ENCODE measurements around the gene NMUR2. TPM values are rescaled to one million over a fixed set of nuclear protein-coding genes. Genes with fewer than 3 reads are reported as not detected.

Gene NMUR2
- total RNA-seq, 1 donor = not detected

- no peak for DNase-seq (ENCODE audit: low read depth)
- TF ChIP-seq CTCF (IDR thresholded peaks at IDR 0.05; ENCODE audit: insufficient read depth, low read depth, low read length) = no peak
- no peak overlapping the region for H3K4me3 ChIP-seq (ENCODE audit: low read depth, low read length)
Observed at GRCh38 chr5:152424501-152424900, 19.4 kb upstream of the NMUR2 start.

- no peak for TF ChIP-seq CTCF (IDR thresholded peaks at IDR 0.05; ENCODE audit: insufficient read depth, low read depth, low read length)
- H3K4me3 ChIP-seq (ENCODE audit: low read depth, low read length) = no peak overlapping the region
- DNase-seq (ENCODE audit: low read depth) = no peak
Observed at GRCh38 chr5:152422081-152422480, 17.0 kb upstream of the NMUR2 start.

- no peak overlapping the region for H3K4me3 ChIP-seq (ENCODE audit: low read depth, low read length)
- no peak for TF ChIP-seq CTCF (IDR thresholded peaks at IDR 0.05; ENCODE audit: insufficient read depth, low read depth, low read length)
- no peak for DNase-seq (ENCODE audit: low read depth)
Observed at GRCh38 chr5:152412129-152412528, 7.0 kb upstream of the NMUR2 start.

- TF ChIP-seq CTCF (IDR thresholded peaks at IDR 0.05; ENCODE audit: insufficient read depth, low read depth, low read length) = no peak
- H3K4me3 ChIP-seq (ENCODE audit: low read depth, low read length) = no peak overlapping the region
- no peak for DNase-seq (ENCODE audit: low read depth)
Observed at GRCh38 chr5:152406082-152406481, 1.0 kb upstream of the NMUR2 start.

- no peak for TF ChIP-seq CTCF (IDR thresholded peaks at IDR 0.05; ENCODE audit: insufficient read depth, low read depth, low read length)
- H3K4me3 ChIP-seq (ENCODE audit: low read depth, low read length) = no peak overlapping the region
- no peak for DNase-seq (ENCODE audit: low read depth)
Observed at GRCh38 chr5:152404494-152404893, 585 bp downstream of the NMUR2 start.

- no peak for TF ChIP-seq CTCF (IDR thresholded peaks at IDR 0.05; ENCODE audit: insufficient read depth, low read depth, low read length)
- no peak for DNase-seq (ENCODE audit: low read depth)
- no peak overlapping the region for H3K4me3 ChIP-seq (ENCODE audit: low read depth, low read length)
Observed at GRCh38 chr5:152403046-152403445, 2.0 kb downstream of the NMUR2 start.

GRCh38 chr5:152400846-152401245 lies 4.2 kb downstream of the NMUR2 start:
- no peak for DNase-seq (ENCODE audit: low read depth)
- H3K4me3 ChIP-seq (ENCODE audit: low read depth, low read length) = no peak overlapping the region
- no peak for TF ChIP-seq CTCF (IDR thresholded peaks at IDR 0.05; ENCODE audit: insufficient read depth, low read depth, low read length)
